Keratinocyte (primary cell): ENCODE measurements around the gene FAM25G. TPM values are rescaled to one million over a fixed set of nuclear protein-coding genes. Genes with fewer than 3 reads are reported as not detected.

Source experiments
- DNase-seq: peaks from one replicate; pipeline ENCODE4 v3.0.0-alpha.2; 2011; ENCODE audit warnings: low read depth, missing footprints, low spot score
- FAIRE-seq: peaks from 2 replicates; lab custom pipeline; 2011; peaks lifted over from hg19 to GRCh38; lab: Jason Lieb, UNC
- H2AFZ ChIP-seq: 2 replicates; pipeline ENCODE4 v1.6.0; 2012; ENCODE audit warnings: low read length, control low read depth, inconsistent platforms; ENCODE audit not compliant: control insufficient read depth
- H3K27ac ChIP-seq: 2 replicates; pipeline ENCODE4 v1.5.1; 2011; ENCODE audit warnings: low read length; ENCODE audit not compliant: control insufficient read depth, insufficient read depth
- H3K27me3 ChIP-seq: 3 replicates; pipeline ENCODE4 v1.6.0; 2011; ENCODE audit warnings: low read length; ENCODE audit not compliant: control insufficient read depth, insufficient read depth; ENCODE audit errors: extremely low read depth
- H3K36me3 ChIP-seq, 2 experiments: 2 replicates in 1 of 2; 3 replicates in 1 of 2; pipeline ENCODE4 v1.5.1; 2011; ENCODE audit warnings: low read length in 2 of 2, mild to moderate bottlenecking in 1 of 2; ENCODE audit not compliant: control insufficient read depth in 2 of 2, insufficient read depth in 2 of 2; ENCODE audit errors: extremely low read depth in 1 of 2
- H3K4me1 ChIP-seq: 3 replicates; pipeline ENCODE4 v1.5.1; 2011; ENCODE audit warnings: low read length; ENCODE audit not compliant: control insufficient read depth, insufficient read depth; ENCODE audit errors: extremely low read depth
- H3K4me2 ChIP-seq: 3 replicates; pipeline ENCODE4 v1.6.0; 2011; ENCODE audit warnings: low read depth, low read length; ENCODE audit not compliant: control insufficient read depth, insufficient read depth; ENCODE audit errors: extremely low read depth
- H3K4me3 ChIP-seq, 3 experiments: fragments of 200-600 bp in 1 of 3; sonication (generic) in 1 of 3; 2 replicates in 2 of 3; 3 replicates in 1 of 3; pipeline ENCODE4 v1.5.1; 2011 to 2016; ENCODE audit warnings: low read length in 3 of 3, mild to moderate bottlenecking in 3 of 3, control low read depth in 2 of 3, inconsistent platforms in 1 of 3, low read depth in 1 of 3, mixed read lengths in 1 of 3, mixed run types in 1 of 3, moderate library complexity in 1 of 3; ENCODE audit not compliant: control insufficient read depth in 2 of 3, insufficient read depth in 2 of 3; ENCODE audit errors: extremely low read depth in 1 of 3
- H3K79me2 ChIP-seq: 2 replicates; pipeline ENCODE4 v1.6.0; 2012; ENCODE audit warnings: low read length; ENCODE audit not compliant: control insufficient read depth, insufficient read depth
- H3K9ac ChIP-seq: 3 replicates; pipeline ENCODE4 v1.6.0; 2011; ENCODE audit warnings: low read length; ENCODE audit not compliant: control insufficient read depth, insufficient read depth; ENCODE audit errors: extremely low read depth
- H3K9me1 ChIP-seq: 3 replicates; pipeline ENCODE4 v1.6.0; 2011; ENCODE audit warnings: low read length; ENCODE audit not compliant: control insufficient read depth, insufficient read depth; ENCODE audit errors: extremely low read depth
- H3K9me3 ChIP-seq: 2 replicates; pipeline ENCODE4 v1.5.1; 2012; ENCODE audit warnings: low read depth, low read length; ENCODE audit not compliant: control insufficient read depth
- H4K20me1 ChIP-seq: 3 replicates; pipeline ENCODE4 v1.6.0; 2011; ENCODE audit warnings: low read length; ENCODE audit not compliant: control insufficient read depth, insufficient read depth; ENCODE audit errors: extremely low read depth
- EZH2 ChIP-seq: IDR thresholded peaks from one replicate; pipeline ENCODE4 v1.6.1; 2012; ENCODE audit warnings: inconsistent platforms, mild to moderate bottlenecking, low read length, moderate library complexity
- dilution Hi-C: fragments of 300-500 bp; cut with MboI; formaldehyde crosslinking; loops from one replicate; pipeline ENCODE4 v1.7.0; 2020; ENCODE audit warnings: low sequenced_read_pairs; ENCODE audit not compliant: extremely low pct_ligation_motif_present
- polyA plus RNA-seq, 5 experiments: library from polyadenylated mRNA; depleted of rRNA in 3 of 5; stranded (reverse) in 3 of 5; stranded (forward) in 1 of 5; unstranded in 1 of 5; fragments of >200 nt; gene quantifications; 1 replicate in 1 of 5; 2 replicates in 3 of 5; 3 replicates in 1 of 5; pipeline versions ENCODE4 v1.2.1 to v1.2.3, GENCODE V29; 2011 to 2012; ENCODE audit warnings: missing spikeins in 2 of 5, low read depth in 1 of 5, low replicate concordance in 1 of 5
- TF ChIP-seq, protein P1 (sequence below), 3 experiments: IDR thresholded peaks in 1 of 3; conservative IDR thresholded peaks in 1 of 3; optimal IDR thresholded peaks in 1 of 3; 2 replicates in 2 of 3; 3 replicates in 1 of 3; pipeline versions ENCODE3 to v1.5.1; 2011; ENCODE audit warnings: low read length in 3 of 3, mild to moderate bottlenecking in 3 of 3, moderate library complexity in 2 of 3, control low read depth in 1 of 3, inconsistent platforms in 1 of 3; ENCODE audit not compliant: insufficient read depth in 2 of 3; ENCODE audit errors: extremely low read depth in 1 of 3

The FAM25G gene
- polyA plus RNA-seq, 1 donor (not counting 4 experiments of a cell fraction or from before 2014, with no cell fraction given), result 10.6 TPM

DNA sequence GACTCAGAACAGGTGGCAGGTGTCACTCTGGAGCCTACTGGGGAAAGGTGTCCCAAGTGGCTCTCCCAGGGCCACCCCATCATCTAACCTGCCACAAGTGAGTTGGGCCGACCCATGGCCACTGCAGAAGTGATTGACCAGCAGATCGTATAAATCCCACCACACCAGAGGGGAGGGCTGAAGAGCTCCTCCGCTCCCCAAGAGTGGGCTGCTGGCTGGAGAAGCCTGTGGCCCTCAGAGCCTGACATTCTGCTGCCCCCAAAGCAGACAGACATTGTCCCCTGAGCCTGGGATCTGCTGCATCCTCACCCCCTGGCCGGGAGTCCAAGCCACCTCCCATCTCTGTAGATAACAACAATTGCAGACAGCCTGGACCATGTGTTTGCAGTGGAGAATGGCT is 44.3 kb downstream of the FAM25G start:
- Histone ChIP-seq H3K27ac (no peak overlapping the region), H3K9me3 (peaks cover 3% of the 10 kb centered on the region), H3K4me3 (no peak overlapping the region), H3K27me3 (no peaks in the 10 kb centered on the region), H3K9me1 (no peaks in the 10 kb centered on the region), H3K4me1 (no peaks in the 10 kb centered on the region), H4K20me1 (no peaks in the 10 kb centered on the region), H3K9ac (no peak overlapping the region), H3K4me2 (no peak overlapping the region), H2AFZ (no peak overlapping the region), H3K36me3 (no peaks in the 10 kb centered on the region), H3K79me2 (no peaks in the 10 kb centered on the region)
- FAIRE-seq, result no peak
- dilution Hi-C loops, result no loop called here
- no peak for DNase-seq
- TF ChIP-seq, protein P1, sequence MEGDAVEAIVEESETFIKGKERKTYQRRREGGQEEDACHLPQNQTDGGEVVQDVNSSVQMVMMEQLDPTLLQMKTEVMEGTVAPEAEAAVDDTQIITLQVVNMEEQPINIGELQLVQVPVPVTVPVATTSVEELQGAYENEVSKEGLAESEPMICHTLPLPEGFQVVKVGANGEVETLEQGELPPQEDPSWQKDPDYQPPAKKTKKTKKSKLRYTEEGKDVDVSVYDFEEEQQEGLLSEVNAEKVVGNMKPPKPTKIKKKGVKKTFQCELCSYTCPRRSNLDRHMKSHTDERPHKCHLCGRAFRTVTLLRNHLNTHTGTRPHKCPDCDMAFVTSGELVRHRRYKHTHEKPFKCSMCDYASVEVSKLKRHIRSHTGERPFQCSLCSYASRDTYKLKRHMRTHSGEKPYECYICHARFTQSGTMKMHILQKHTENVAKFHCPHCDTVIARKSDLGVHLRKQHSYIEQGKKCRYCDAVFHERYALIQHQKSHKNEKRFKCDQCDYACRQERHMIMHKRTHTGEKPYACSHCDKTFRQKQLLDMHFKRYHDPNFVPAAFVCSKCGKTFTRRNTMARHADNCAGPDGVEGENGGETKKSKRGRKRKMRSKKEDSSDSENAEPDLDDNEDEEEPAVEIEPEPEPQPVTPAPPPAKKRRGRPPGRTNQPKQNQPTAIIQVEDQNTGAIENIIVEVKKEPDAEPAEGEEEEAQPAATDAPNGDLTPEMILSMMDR (optimal IDR thresholded peaks at IDR 0.05 in 1 of 3, IDR thresholded peaks at IDR 0.05 in 1 of 3, conservative IDR thresholded peaks at IDR 0.05 in 1 of 3; ENCODE audit: extremely low read depth in 1 of 3, insufficient read depth in 2 of 3, low read length in 3 of 3), result no peak
- TF ChIP-seq EZH2, result no peak

- Histone ChIP-seq H3K36me3 (no peaks in the 10 kb centered on the region), H4K20me1 (no peaks in the 10 kb centered on the region), H3K9me1 (no peaks in the 10 kb centered on the region), H3K4me1 (no peaks in the 10 kb centered on the region), H2AFZ (no peak overlapping the region), H3K9me3 (peaks cover 3% of the 10 kb centered on the region), H3K4me3 (no peak overlapping the region), H3K27ac (no peak overlapping the region), H3K79me2 (no peaks in the 10 kb centered on the region), H3K9ac (no peak overlapping the region), H3K27me3 (no peaks in the 10 kb centered on the region), H3K4me2 (no peak overlapping the region)
- TF ChIP-seq, protein P1 (optimal IDR thresholded peaks at IDR 0.05 in 1 of 3, IDR thresholded peaks at IDR 0.05 in 1 of 3, conservative IDR thresholded peaks at IDR 0.05 in 1 of 3; ENCODE audit: extremely low read depth in 1 of 3, insufficient read depth in 2 of 3, low read length in 3 of 3), result no peak
- TF ChIP-seq EZH2, result no peak
- dilution Hi-C loops, result no loop called here
- FAIRE-seq (no peak), DNase-seq (no peak)
Observed at GRCh38 chr10:47445720-47446119, 45.8 kb downstream of the FAM25G start.
